ENCODE data around the gene TAX1BP1.

The TAX1BP1 gene

DNA sequence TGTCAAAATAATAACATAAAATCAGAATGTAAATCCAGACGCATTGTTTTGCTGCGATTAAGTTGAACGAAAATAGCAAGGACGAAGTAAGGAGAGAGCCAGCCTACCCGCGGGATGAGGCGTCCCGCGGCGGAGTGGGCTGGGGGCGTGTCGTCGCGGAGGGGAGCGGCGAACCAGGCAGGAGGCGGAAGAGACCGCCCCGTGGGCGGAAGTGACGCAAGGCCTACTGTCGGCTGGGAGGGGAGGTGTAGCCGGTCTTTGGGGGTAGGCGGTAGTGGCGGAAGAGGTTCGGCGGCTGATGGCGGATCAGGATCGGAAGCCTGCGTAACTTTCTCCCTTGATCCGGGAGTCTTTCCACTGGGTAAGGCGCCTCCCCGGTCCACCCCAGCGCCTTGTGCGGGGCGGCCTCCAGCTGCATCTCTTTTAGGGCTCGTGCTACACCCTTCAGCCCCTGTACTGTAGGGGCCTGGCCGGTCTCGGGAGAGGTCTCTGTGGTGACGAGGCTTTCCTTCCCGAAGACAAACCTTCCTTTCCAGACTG, at the start of gene TAX1BP1:
Gene TAX1BP1 (plus strand): TSS at position 254 of the 540 bp plus-strand sequence. CDS start 8,363 bp downstream, outside the sequence.
- H3K4me3 ChIP-seq (ENCODE audit: low read depth, low read length) = peak within 1 kb of the TSS; percentile 100
- peak; percentile 78 for DNase-seq (ENCODE audit: low read depth)
- in situ Hi-C loops (cut with HindIII; ENCODE audit: low sequenced_read_pairs) = no loop called here
- TF ChIP-seq, protein P1, sequence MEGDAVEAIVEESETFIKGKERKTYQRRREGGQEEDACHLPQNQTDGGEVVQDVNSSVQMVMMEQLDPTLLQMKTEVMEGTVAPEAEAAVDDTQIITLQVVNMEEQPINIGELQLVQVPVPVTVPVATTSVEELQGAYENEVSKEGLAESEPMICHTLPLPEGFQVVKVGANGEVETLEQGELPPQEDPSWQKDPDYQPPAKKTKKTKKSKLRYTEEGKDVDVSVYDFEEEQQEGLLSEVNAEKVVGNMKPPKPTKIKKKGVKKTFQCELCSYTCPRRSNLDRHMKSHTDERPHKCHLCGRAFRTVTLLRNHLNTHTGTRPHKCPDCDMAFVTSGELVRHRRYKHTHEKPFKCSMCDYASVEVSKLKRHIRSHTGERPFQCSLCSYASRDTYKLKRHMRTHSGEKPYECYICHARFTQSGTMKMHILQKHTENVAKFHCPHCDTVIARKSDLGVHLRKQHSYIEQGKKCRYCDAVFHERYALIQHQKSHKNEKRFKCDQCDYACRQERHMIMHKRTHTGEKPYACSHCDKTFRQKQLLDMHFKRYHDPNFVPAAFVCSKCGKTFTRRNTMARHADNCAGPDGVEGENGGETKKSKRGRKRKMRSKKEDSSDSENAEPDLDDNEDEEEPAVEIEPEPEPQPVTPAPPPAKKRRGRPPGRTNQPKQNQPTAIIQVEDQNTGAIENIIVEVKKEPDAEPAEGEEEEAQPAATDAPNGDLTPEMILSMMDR (IDR thresholded peaks at IDR 0.05; ENCODE audit: low read depth, low read length, missing control alignments) = no peak

- DNase-seq (ENCODE audit: low read depth) = no peak
- no peak overlapping the region for H3K4me3 ChIP-seq (ENCODE audit: low read depth, low read length)
- in situ Hi-C loops (cut with HindIII; ENCODE audit: low sequenced_read_pairs) = no loop called here
- TF ChIP-seq, protein P1 (IDR thresholded peaks at IDR 0.05; ENCODE audit: low read depth, low read length, missing control alignments) = no peak
These were observed 49.3 kb upstream of the TAX1BP1 start for GRCh38 chr7:27690649-27691048.

- H3K4me3 ChIP-seq (ENCODE audit: low read depth, low read length) = no peak overlapping the region
- DNase-seq (ENCODE audit: low read depth) = no peak
- TF ChIP-seq, protein P1 (IDR thresholded peaks at IDR 0.05; ENCODE audit: low read depth, low read length, missing control alignments) = no peak
- in situ Hi-C loops (cut with HindIII; ENCODE audit: low sequenced_read_pairs) = no loop called here
These were observed 46.2 kb upstream of the TAX1BP1 start for GRCh38 chr7:27693794-27694193.

- TF ChIP-seq, protein P1 (IDR thresholded peaks at IDR 0.05; ENCODE audit: low read depth, low read length, missing control alignments) = no peak
- in situ Hi-C loops (cut with HindIII; ENCODE audit: low sequenced_read_pairs) = no loop called here
- no peak for DNase-seq (ENCODE audit: low read depth)
These were observed 44.9 kb upstream of the TAX1BP1 start for GRCh38 chr7:27695096-27695495.

GRCh38 chr7:27697861-27698430, 42.0 kb upstream of the TAX1BP1 start:
- H3K4me3 ChIP-seq (ENCODE audit: low read depth, low read length) = no peak overlapping the region
- no peak for DNase-seq (ENCODE audit: low read depth)
- in situ Hi-C loops (cut with HindIII; ENCODE audit: low sequenced_read_pairs) = no loop called here
- TF ChIP-seq, protein P1 (IDR thresholded peaks at IDR 0.05; ENCODE audit: low read depth, low read length, missing control alignments) = no peak

More at GRCh38 chr7:27695096-27695495, 44.9 kb upstream of the TAX1BP1 start:
- H3K4me3 ChIP-seq (ENCODE audit: low read depth, low read length) = no peak overlapping the region

GRCh38 chr7:27699751-27700150, 40.2 kb upstream of the TAX1BP1 start:
- in situ Hi-C loops (cut with HindIII; ENCODE audit: low sequenced_read_pairs) = no loop called here
- no peak for DNase-seq (ENCODE audit: low read depth)
- TF ChIP-seq, protein P1 (IDR thresholded peaks at IDR 0.05; ENCODE audit: low read depth, low read length, missing control alignments) = no peak
- H3K4me3 ChIP-seq (ENCODE audit: low read depth, low read length) = no peak overlapping the region
